K562 (cell line): ENCODE results near the gene MAGIX. TPM values are rescaled to one million over a fixed set of nuclear protein-coding genes. Genes with fewer than 3 reads are reported as not detected.

ENCODE experiments used
- ATAC-seq: fragments of 200-7000 bp; cut with Tn5 transposase; 3 replicates; pipeline ENCODE4 v1.9.1; 2020; ENCODE audit warnings: moderate library complexity
- BruUV-seq: library from RNA; stranded (reverse); fragments of 400-500 nt; replicated peaks from 2 replicates; lab custom pipeline; 2021; lab: Mats Ljungman, UMichigan
- CTCF ChIA-PET: fragments of 300-600 bp; formaldehyde crosslinking; extraction: SDS; loops from one replicate; lab custom pipeline; 2021; ENCODE audit warnings: low intra/inter-chr PET ratio; lab: Yijun Ruan, JAX
- POLR2A ChIA-PET: fragments of 300-600, 350-650 bp; sonication (Branson Sonifier 250); formaldehyde crosslinking; extraction: SDS; loops from one replicate; lab custom pipeline; 2021; ENCODE audit warnings: antibody characterized with exemption, inconsistent platforms; lab: Yijun Ruan, JAX
- DNase-seq, 4 experiments: peaks; one replicate each; pipeline versions ENCODE4 v3.0.0 to v3.0.0-alpha.2; 2011 to 2018; ENCODE audit warnings: low spot score in 3 of 4, mixed read lengths in 3 of 4; ENCODE audit errors: extremely low read depth in 1 of 4
- FAIRE-seq: peaks from 2 replicates; lab custom pipeline; 2011; peaks lifted over from hg19 to GRCh38; lab: Jason Lieb, UNC
- H2AFZ ChIP-seq: 2 replicates; pipeline ENCODE4 v1.6.0; 2011; ENCODE audit warnings: low read depth, low read length, control low read depth, inconsistent platforms
- H3K27ac ChIP-seq: fragments of 200-600 bp; 3 replicates; pipeline ENCODE4 v1.8.0; 2011; ENCODE audit warnings: low read depth, mild to moderate bottlenecking, control low read depth, inconsistent platforms, low read length, moderate library complexity, mixed read lengths; ENCODE audit errors: extremely low read depth
- H3K27me3 ChIP-seq, 2 experiments: fragments of 300-600 bp in 1 of 2; 2 replicates in 1 of 2; 3 replicates in 1 of 2; pipeline versions ENCODE4 v1.6.0 to v1.8.0; 2011; ENCODE audit warnings: inconsistent platforms in 2 of 2, low read length in 2 of 2, mild to moderate bottlenecking in 1 of 2, mixed read lengths in 1 of 2, moderate library complexity in 1 of 2; ENCODE audit not compliant: control insufficient read depth in 2 of 2, insufficient read depth in 2 of 2
- H3K36me3 ChIP-seq: fragments of 300-600 bp; 3 replicates; pipeline ENCODE4 v1.8.0; 2011; ENCODE audit warnings: mild to moderate bottlenecking, low read length, inconsistent platforms; ENCODE audit not compliant: control insufficient read depth, insufficient read depth
- H3K4me1 ChIP-seq, 2 experiments: fragments of 200-600 bp in 1 of 2; replicated peaks in 1 of 2; 2 replicates in 1 of 2; 3 replicates in 1 of 2; pipeline versions ENCODE4 v1.5.1 to v1.8.0; 2011; ENCODE audit warnings: inconsistent platforms in 2 of 2, low read length in 2 of 2, mild to moderate bottlenecking in 1 of 2, mixed read lengths in 1 of 2, moderate library complexity in 1 of 2; ENCODE audit not compliant: control insufficient read depth in 2 of 2, insufficient read depth in 2 of 2
- H3K4me2 ChIP-seq: 2 replicates; pipeline ENCODE4 v1.6.1; 2011; ENCODE audit warnings: low read length, control low read depth, inconsistent platforms, mixed read lengths; ENCODE audit not compliant: insufficient read depth
- H3K4me3 ChIP-seq: fragments of 200-600 bp; sonication (generic), shearing (Covaris generic); 2 replicates; pipeline ENCODE4 v1.5.1; 2016; ENCODE audit warnings: control low read depth, inconsistent platforms
- H3K79me2 ChIP-seq: fragments of 200-600 bp; 3 replicates; pipeline ENCODE4 v1.8.0; 2011; ENCODE audit warnings: low read length, inconsistent platforms; ENCODE audit not compliant: control insufficient read depth, insufficient read depth
- H3K9ac ChIP-seq, 2 experiments: 2 replicates each; pipeline versions ENCODE4 v1.6.0 to v1.6.1; 2011; ENCODE audit warnings: low read depth in 2 of 2, low read length in 2 of 2, control low read depth in 1 of 2, inconsistent platforms in 1 of 2, mild to moderate bottlenecking in 1 of 2, mixed read lengths in 1 of 2; ENCODE audit not compliant: insufficient read depth in 1 of 2
- H3K9me1 ChIP-seq: one replicate; pipeline ENCODE4 v1.6.0; 2011; ENCODE audit warnings: inconsistent platforms, mild to moderate bottlenecking, low read length, moderate library complexity; ENCODE audit not compliant: control insufficient read depth, insufficient read depth
- H3K9me3 ChIP-seq: replicated peaks from 2 replicates; pipeline ENCODE4 v1.5.1; 2011; ENCODE audit warnings: low read depth, low read length, inconsistent platforms; ENCODE audit not compliant: control insufficient read depth, insufficient read depth
- H4K20me1 ChIP-seq: replicated peaks from 2 replicates; pipeline ENCODE4 v1.6.1; 2011; ENCODE audit warnings: low read length, inconsistent platforms, mixed read lengths; ENCODE audit not compliant: control insufficient read depth, insufficient read depth
- CBFB ChIP-seq: sonication (generic); formaldehyde crosslinking; IDR thresholded peaks from 2 replicates; pipeline ENCODE4 v1.4.0; 2020; ENCODE audit warnings: mild to moderate bottlenecking, missing genetic modification reagents
- CTCF ChIP-seq, 3 experiments: IDR thresholded peaks in 2 of 3; conservative IDR thresholded peaks in 1 of 3; 2 replicates each; pipeline ENCODE4 v1.5.1; 2011 to 2012; ENCODE audit warnings: low read length in 3 of 3, mild to moderate bottlenecking in 3 of 3, control low read depth in 2 of 3, improper control_type of control experiment in 1 of 3, inconsistent platforms in 1 of 3, low read depth in 1 of 3, mixed read lengths in 1 of 3, moderate library complexity in 1 of 3; ENCODE audit not compliant: insufficient read depth in 2 of 3
- EGR1 ChIP-seq: fragments of 450-650 bp; conservative IDR thresholded peaks from 2 replicates; pipeline ENCODE4 v1.6.1; 2017; ENCODE audit warnings: mild to moderate bottlenecking
- RAD21 ChIP-seq, 2 experiments: fragments of 250-450 bp in 1 of 2; fragments of 450-650 bp in 1 of 2; sonication (Bioruptor Pico) in 1 of 2; formaldehyde crosslinking in 1 of 2; IDR thresholded peaks in 1 of 2; conservative IDR thresholded peaks in 1 of 2; 2 replicates each; pipeline versions ENCODE4 v1.4.0 to v1.8.0; 2020 to 2022; ENCODE audit warnings: mild to moderate bottlenecking in 2 of 2, moderate library complexity in 1 of 2
- RAD51 ChIP-seq: fragments of 450-650 bp; IDR thresholded peaks from 2 replicates; pipeline ENCODE4 v1.7.1; 2016; ENCODE audit warnings: low read depth, mild to moderate bottlenecking, borderline replicate concordance
- TCFL5 ChIP-seq: fragments of 250-450 bp; sonication (Bioruptor Pico); conservative IDR thresholded peaks from 2 replicates; pipeline ENCODE4 v1.6.1; 2021; ENCODE audit warnings: mild to moderate bottlenecking, moderate library complexity, matching md5 sums
- WGBS: fragments of 100-300 bp; shearing (Covaris generic); methylation state at CpG from one replicate; pipeline ENCODE4 v1.1.6; 2016; ENCODE audit warnings: low coverage, mixed read lengths; ENCODE audit not compliant: insufficient coverage; ENCODE audit errors: missing lambda C conversion rate; 5-methylcytosine and 5-hydroxymethylcytosine counted together
- in situ Hi-C: fragments of 300-500 bp; cut with MboI; formaldehyde crosslinking; loops from 4 replicates; pipeline ENCODE4 v1.15.0; 2018; ENCODE audit warnings: inconsistent platforms, mixed read lengths
- intact Hi-C: fragments of 100-400 bp; cut with micrococcal nuclease; formaldehyde crosslinking; loops from 2 replicates; pipeline ENCODE4 v1.14.2; 2022
- polyA plus RNA-seq, 8 experiments: library from polyadenylated mRNA; depleted of rRNA in 4 of 8; stranded (reverse) in 5 of 8; unstranded in 3 of 8; fragments of >200 nt; fragmentation: Nextera tagmentation in 2 of 8; fragmentation: Illumina TruSeq in 1 of 8; extraction: Ambion mirVana in 2 of 8; extraction: Trizol in 1 of 8; gene quantifications; 2 replicates each; pipeline versions ENCODE4 v1.2.1 to v1.2.3, GENCODE V29; 2011 to 2014; ENCODE audit warnings: inconsistent platforms in 1 of 8, missing spikeins in 1 of 8
- total RNA-seq, 7 experiments: library from RNA; depleted of rRNA in 6 of 7; stranded (reverse); fragments of >200 nt in 6 of 7; fragmentation: Illumina TruSeq in 2 of 7; extraction: Trizol in 2 of 7; gene quantifications; 2 replicates each; pipeline versions ENCODE4 v1.2.1 to v1.2.3, GENCODE V29; 2011 to 2021; ENCODE audit warnings: low replicate concordance in 1 of 7

The MAGIX gene
- total and polyA plus RNA-seq, 9 of the 15 experiments (the other 6 are each of a cell fraction or from before 2014, with no cell fraction given), result 0.08 to 3.5 (median 0.47) TPM

GRCh38 chrX:49193542-49193964 is 31.0 kb downstream of the MAGIX start:
- no TSS peak for BruUV-seq
- H3K9me3 ChIP-seq, result no peaks in the 10 kb centered on the region
- no peaks in the 10 kb centered on the region for H3K36me3 ChIP-seq
- TF ChIP-seq EGR1 (peak; percentile 43), TCFL5 (CRISPR knock-in tag) (no peak), RAD21 (CRISPR knock-in tag; conservative IDR thresholded peaks at IDR 0.05 in 1 of 2, IDR thresholded peaks at IDR 0.05 in 1 of 2) (peak in 1 of 2 experiments; percentile 59; a peak in 2 of 4 replicates), RAD51 (no peak), CTCF (IDR thresholded peaks at IDR 0.05 in 2 of 3, conservative IDR thresholded peaks at IDR 0.05 in 1 of 3; ENCODE audit: insufficient read depth in 2 of 3, low read depth in 1 of 3, low read length in 3 of 3) (peak in 2 of 3 experiments; percentile 27 to 31; a peak in 2 of 6 replicates), CBFB (CRISPR knock-in tag) (no peak)
- TF ChIP-seq, all 486 proteins: peak for 3
- peaks cover 18% of the 10 kb centered on the region; the same call in 2 of the 3 replicates for H3K79me2 ChIP-seq
- peak overlapping the region; percentile 23 to 84; a peak in 3 of 4 replicates for H3K9ac ChIP-seq
- no peak overlapping the region for H3K4me3 ChIP-seq
- H3K27me3 ChIP-seq, result no peaks in the 10 kb centered on the region
- intact Hi-C loops, result loop anchor here (5.0 kb wide), 1 partner anchor 46 kb away; no protein-coding TSS in a partner anchor
- 67% methylated on average over 2 of the region's 2 CpGs for WGBS
- POLR2A ChIA-PET, result no interaction called here
- H2AFZ ChIP-seq, result peak overlapping the region; percentile 76
- CTCF ChIA-PET, result no interaction called here
- H3K27ac ChIP-seq, result peak overlapping the region; percentile 63
- no peak for ATAC-seq
- peak overlapping the region; percentile 55 for H3K4me2 ChIP-seq
- H3K4me1 ChIP-seq, result peaks cover 27 to 38% of the 10 kb centered on the region in 2 experiments; a peak in 4 of 5 replicates
- in situ Hi-C loops, result no loop called here
- peak; percentile 65 for FAIRE-seq
- DNase-seq, result peak in 1 of 4 experiments; percentile 37
- no peaks in the 10 kb centered on the region for H4K20me1 ChIP-seq
- no peaks in the 10 kb centered on the region for H3K9me1 ChIP-seq
